ENCODE measurements around the gene CLTCL1.
"Not testable (repeated sequence)": the region's sequence is repeated elsewhere in the genome, so short reads cannot be mapped to it uniquely, and the experiment has no call there.

Gene CLTCL1

DNA sequence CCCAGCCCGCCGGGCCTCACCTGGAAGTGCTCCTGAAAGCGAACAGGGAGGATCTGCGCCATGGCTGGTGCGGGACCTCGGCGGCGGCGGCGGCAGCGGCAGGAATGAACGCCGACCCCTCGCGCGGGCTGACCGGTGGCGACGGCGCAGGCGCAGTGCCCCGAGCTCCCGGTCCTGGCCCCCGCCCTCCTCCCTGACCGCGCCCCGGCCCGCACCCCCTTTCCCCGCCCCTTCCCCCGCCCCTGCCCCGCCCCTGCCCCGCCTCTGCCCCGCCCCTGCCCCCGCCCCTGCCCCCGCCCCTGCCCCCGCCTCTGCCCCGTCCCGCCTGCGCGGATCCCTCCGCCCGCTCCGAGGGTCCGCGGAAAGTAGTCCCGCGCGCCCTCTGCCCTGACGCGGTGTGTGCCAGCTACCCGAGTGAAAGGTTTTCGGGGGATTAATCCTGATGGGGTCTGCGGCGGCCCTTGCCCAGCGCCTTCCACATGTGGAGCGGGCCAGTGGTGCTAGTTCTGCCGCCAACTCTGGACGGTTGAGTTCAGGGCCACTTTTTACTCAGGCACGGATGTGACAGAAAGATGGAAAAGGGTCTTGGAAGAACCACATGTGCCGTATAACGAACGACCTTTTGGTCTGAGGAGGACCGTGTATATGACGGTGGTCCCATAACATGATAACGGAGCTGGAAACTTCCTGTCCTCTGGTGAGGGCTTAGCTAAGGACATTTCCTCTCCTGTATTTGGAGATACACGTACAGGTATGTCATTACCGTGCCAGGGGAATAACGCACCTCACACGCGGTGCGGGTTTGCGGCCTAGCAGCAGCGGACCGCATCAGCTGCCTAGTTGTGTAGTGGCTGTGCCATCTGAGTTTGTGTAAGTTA is at the start of gene CLTCL1:
Gene CLTCL1 (minus strand): TSS at position 140 of the 878 bp plus-strand sequence. CDS start 78 bp downstream, at position 62.
- DNase-seq (ENCODE audit: low read depth in 2 of 2), result peak; percentile 70 to 85
- TF ChIP-seq, protein P1, sequence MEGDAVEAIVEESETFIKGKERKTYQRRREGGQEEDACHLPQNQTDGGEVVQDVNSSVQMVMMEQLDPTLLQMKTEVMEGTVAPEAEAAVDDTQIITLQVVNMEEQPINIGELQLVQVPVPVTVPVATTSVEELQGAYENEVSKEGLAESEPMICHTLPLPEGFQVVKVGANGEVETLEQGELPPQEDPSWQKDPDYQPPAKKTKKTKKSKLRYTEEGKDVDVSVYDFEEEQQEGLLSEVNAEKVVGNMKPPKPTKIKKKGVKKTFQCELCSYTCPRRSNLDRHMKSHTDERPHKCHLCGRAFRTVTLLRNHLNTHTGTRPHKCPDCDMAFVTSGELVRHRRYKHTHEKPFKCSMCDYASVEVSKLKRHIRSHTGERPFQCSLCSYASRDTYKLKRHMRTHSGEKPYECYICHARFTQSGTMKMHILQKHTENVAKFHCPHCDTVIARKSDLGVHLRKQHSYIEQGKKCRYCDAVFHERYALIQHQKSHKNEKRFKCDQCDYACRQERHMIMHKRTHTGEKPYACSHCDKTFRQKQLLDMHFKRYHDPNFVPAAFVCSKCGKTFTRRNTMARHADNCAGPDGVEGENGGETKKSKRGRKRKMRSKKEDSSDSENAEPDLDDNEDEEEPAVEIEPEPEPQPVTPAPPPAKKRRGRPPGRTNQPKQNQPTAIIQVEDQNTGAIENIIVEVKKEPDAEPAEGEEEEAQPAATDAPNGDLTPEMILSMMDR (IDR thresholded peaks at IDR 0.05; ENCODE audit: low read depth, low read length), result no peak
- H3K4me3 ChIP-seq (replicated peaks in 1 of 2; ENCODE audit: low read depth in 2 of 2, low read length in 2 of 2), result peak within 1 kb of the TSS; percentile 77

DNA sequence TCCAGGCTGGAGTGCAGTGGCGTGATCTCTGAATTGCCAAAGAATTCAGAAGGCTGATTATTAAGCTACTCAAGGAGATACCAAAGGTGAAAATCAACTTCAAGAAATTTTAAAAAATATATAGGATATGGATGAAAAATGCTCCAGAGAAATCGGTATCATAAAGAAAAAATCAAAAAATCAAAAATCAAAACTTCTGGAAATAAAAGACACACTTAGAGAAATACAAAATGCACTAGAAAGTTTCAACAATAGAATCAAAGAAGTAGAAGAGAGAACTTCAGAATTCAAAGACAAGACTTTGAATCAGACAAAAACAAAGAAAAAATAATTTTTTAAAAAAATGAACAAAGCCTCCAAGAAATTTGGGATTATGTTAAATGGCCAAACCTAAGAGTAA is 45.6 kb upstream of the CLTCL1 start:
- no peak overlapping the region for H3K4me3 ChIP-seq (replicated peaks in 1 of 2; ENCODE audit: low read depth in 2 of 2, low read length in 2 of 2)
- DNase-seq (ENCODE audit: low read depth in 2 of 2), result no peak
- TF ChIP-seq, protein P1 (IDR thresholded peaks at IDR 0.05; ENCODE audit: low read depth, low read length), result no peak

GRCh38 chr22:19336133-19337075 is 44.9 kb upstream of the CLTCL1 start:
- H3K4me3 ChIP-seq (replicated peaks in 1 of 2; ENCODE audit: low read depth in 2 of 2, low read length in 2 of 2), result no peak overlapping the region
- no peak for DNase-seq (ENCODE audit: low read depth in 2 of 2)
- TF ChIP-seq, protein P1 (IDR thresholded peaks at IDR 0.05; ENCODE audit: low read depth, low read length), result no peak

DNA sequence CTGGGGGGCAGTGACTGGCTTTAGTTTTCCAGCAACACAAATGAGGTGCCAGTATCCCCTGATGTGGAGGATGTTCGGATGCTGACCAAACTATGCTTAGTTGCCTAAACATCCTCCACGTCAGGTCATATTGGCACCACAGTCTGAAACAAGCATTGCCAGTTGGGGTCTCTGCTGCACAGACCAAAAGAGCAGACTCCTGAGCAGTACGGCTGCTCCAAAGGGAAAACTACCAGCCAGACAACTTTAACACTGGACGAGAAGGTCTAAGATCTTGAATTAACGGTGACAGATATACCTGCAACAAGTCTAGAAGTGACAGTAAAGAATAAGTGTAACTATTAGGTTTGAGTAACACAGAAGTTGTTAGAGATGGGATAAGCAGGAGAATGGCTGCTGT is 40.5 kb upstream of the CLTCL1 start:
- no peak overlapping the region for H3K4me3 ChIP-seq (replicated peaks in 1 of 2; ENCODE audit: low read depth in 2 of 2, low read length in 2 of 2)
- TF ChIP-seq, protein P1 (IDR thresholded peaks at IDR 0.05; ENCODE audit: low read depth, low read length), result no peak

GRCh38 chr22:19331474-19331873 is 40.0 kb upstream of the CLTCL1 start:
- H3K4me3 ChIP-seq (replicated peaks in 1 of 2; ENCODE audit: low read depth in 2 of 2, low read length in 2 of 2), result no peak overlapping the region
- DNase-seq (ENCODE audit: low read depth in 2 of 2), result no peak
- TF ChIP-seq, protein P1 (IDR thresholded peaks at IDR 0.05; ENCODE audit: low read depth, low read length), result no peak

More for the DNA sequence above, 40.5 kb upstream of the CLTCL1 start:
- no peak for DNase-seq (ENCODE audit: low read depth in 2 of 2)

- H3K4me3 ChIP-seq (replicated peaks in 1 of 2; ENCODE audit: low read depth in 2 of 2, low read length in 2 of 2), result no peak overlapping the region
- no peak for DNase-seq (ENCODE audit: low read depth in 2 of 2)
- TF ChIP-seq, protein P1 (IDR thresholded peaks at IDR 0.05; ENCODE audit: low read depth, low read length), result no peak
Measured at GRCh38 chr22:19330865-19331418, 39.4 kb upstream of the CLTCL1 start.

GRCh38 chr22:19330205-19330604 is 38.7 kb upstream of the CLTCL1 start:
- DNase-seq (ENCODE audit: low read depth in 2 of 2); H3K4me3 ChIP-seq (replicated peaks in 1 of 2; ENCODE audit: low read depth in 2 of 2, low read length in 2 of 2): not testable (repeated sequence)

Measured in cardiac fibroblast (primary cell).